NOMO-1 treated with DMSO at 0.1 percent for 48 hours (cell line): ENCODE measurements around the gene PKM.

ENCODE experiments used
- DNase-seq: peaks from one replicate; lab custom pipeline; 2025; ENCODE audit not compliant: unreplicated experiment; lab: John Stamatoyannopoulos, UW

PKM gene

GRCh38 chr15:72202302-72202701 is 28.7 kb downstream of the PKM start:
- no peak for DNase-seq

- DNase-seq = no peak
Observed at GRCh38 chr15:72201391-72201921, 29.5 kb downstream of the PKM start.

- DNase-seq = no peak
Observed at GRCh38 chr15:72200395-72201237, 30.4 kb downstream of the PKM start.

GRCh38 chr15:72199721-72200212 is 31.2 kb downstream of the PKM start:
- DNase-seq = peak; percentile 57

- no peak for DNase-seq
Observed at GRCh38 chr15:72199205-72199515, 31.8 kb downstream of the PKM start.

GRCh38 chr15:72198356-72199204 is 32.4 kb downstream of the PKM start:
- DNase-seq = no peak

GRCh38 chr15:72197460-72198355 is 33.3 kb downstream of the PKM start, which contains the start of gene GRAMD2A:
GRAMD2A (minus strand) TSS chr15:72197787.
- no peak for DNase-seq

GRCh38 chr15:72197041-72197459 is 33.9 kb downstream of the PKM start:
- no peak for DNase-seq

GRCh38 chr15:72196409-72197040 is 34.5 kb downstream of the PKM start:
- DNase-seq = no peak

GRCh38 chr15:72195101-72195511 is 35.9 kb downstream of the PKM start:
- peak; percentile 95 for DNase-seq

GRCh38 chr15:72193836-72194396 is 37.1 kb downstream of the PKM start:
- no peak for DNase-seq

GRCh38 chr15:72192416-72192815 is 38.6 kb downstream of the PKM start:
- DNase-seq = no peak

- no peak for DNase-seq
Observed at GRCh38 chr15:72189250-72189902, 41.6 kb downstream of the PKM start.

- DNase-seq = no peak
Observed at GRCh38 chr15:72184165-72184811, 46.7 kb downstream of the PKM start.

- DNase-seq = no peak
Observed at GRCh38 chr15:72183781-72184164, 47.2 kb downstream of the PKM start.

GRCh38 chr15:72182673-72183072 is 48.3 kb downstream of the PKM start:
- DNase-seq = peak; percentile 44

GRCh38 chr15:72182244-72182643 is 48.7 kb downstream of the PKM start:
- no peak for DNase-seq

GRCh38 chr15:72180761-72181324 is 50.1 kb downstream of the PKM start:
- no peak for DNase-seq
